Fibroblast of skin of back (primary cell): ENCODE data around the gene CASQ2.

ENCODE experiments used
- DNase-seq: peaks from one replicate; pipeline ENCODE4 v3.0.0-alpha.2; 2013

The CASQ2 gene

GRCh38 chr1:115658646-115659045 lies 109.9 kb downstream of the CASQ2 start:
- no peak for DNase-seq

DNA sequence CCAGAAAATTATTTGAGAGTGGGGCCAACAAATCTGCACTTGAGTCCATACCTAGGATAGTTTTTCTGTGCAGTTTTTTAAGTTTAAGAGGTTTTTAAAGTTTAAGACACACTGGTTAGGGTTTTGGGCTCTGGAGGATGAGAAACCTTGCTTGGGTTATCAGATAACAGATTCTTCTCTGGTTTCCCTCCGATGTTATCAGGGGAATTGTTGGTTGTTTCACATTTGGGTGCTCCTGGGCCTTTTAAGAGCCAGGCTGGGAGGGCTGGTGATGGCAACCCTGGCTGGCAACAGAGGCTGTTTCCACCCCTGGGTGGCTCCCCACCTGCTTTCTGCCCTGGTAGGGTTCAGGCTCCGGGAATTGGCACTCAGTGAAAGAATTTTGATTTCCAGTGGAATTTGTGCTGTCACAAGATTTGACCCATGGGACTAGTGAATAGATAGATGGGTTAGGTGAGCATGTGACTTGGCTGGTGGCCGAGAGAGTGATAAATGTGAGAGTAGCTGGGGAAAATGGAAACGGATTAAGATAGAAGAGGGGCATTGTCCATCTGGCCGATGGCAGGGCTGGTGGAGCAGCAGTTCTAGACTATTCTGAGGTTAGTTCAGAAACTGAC lies 111.9 kb downstream of the CASQ2 start:
- no peak for DNase-seq

- no peak for DNase-seq
Measured at GRCh38 chr1:115655916-115656315, 112.6 kb downstream of the CASQ2 start.

DNA sequence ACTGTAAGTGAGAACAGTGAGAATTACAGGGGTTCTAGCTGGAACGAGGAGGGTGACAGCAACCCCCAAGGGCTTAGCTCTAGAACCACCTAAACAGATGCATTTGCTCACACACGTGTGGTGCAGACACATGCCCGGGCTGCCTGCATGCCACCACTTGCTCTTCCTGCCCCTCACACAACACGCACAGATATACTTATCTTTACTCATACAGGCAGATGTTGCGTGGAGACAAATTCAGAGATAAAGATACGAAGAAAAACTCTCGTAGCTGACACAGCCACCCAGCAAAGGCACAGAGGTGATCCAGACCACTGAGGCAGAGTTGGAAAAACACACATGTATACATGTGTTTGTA lies 113.2 kb downstream of the CASQ2 start:
- DNase-seq, result no peak

DNA sequence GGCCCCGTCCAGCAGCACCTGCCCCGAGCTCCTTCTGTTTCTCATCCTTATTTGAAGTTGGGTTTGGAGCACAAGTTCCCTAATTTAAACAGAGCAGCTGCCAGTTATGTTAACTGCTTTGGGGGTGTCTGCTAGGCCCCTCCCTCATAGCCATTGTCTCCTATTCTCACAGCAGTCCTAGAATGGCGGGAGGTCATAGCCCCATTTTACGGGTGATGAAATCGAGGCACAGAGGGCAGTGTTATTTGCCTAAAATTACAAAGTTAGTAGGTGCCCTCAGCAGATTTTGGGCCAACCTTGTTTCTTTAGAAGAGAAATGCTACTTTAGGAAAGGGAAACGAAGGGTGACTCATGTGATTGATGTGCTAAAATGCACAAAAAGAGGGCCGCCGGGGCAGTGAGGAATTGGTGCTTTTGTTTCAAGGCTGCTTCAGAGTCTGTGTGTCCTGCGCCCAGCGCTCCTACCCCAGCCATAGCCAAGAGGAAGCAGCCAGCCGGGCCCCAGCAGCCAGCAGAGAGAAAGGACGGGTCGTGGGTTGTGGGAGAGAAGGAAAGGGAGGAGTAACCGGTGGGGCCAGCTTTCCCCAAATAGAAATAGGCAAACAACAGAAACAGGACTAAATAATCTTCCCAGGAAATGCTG lies 113.7 kb downstream of the CASQ2 start:
- no peak for DNase-seq

DNA sequence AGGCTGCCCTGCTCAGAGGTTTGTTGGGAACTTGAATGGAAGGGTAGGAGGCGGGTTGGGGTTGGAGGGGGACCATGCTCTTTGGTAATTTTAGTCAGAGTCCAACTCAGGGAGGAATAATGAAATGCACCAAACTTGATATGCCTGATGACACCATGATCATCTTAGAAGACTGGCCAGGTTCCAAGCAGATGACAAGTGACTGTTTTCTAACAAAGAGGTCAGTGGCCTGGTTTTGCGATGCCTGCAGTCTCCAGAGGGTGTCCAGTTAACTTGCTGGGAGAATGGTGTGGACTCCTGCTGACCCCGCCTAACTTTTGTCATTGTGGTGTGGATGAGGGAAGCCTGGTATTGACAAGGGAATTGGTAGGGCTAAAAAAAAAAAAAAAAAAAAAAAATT lies 114.4 kb downstream of the CASQ2 start:
- DNase-seq, result no peak

- no peak for DNase-seq
Measured at GRCh38 chr1:115652236-115652788, 116.2 kb downstream of the CASQ2 start.

DNA sequence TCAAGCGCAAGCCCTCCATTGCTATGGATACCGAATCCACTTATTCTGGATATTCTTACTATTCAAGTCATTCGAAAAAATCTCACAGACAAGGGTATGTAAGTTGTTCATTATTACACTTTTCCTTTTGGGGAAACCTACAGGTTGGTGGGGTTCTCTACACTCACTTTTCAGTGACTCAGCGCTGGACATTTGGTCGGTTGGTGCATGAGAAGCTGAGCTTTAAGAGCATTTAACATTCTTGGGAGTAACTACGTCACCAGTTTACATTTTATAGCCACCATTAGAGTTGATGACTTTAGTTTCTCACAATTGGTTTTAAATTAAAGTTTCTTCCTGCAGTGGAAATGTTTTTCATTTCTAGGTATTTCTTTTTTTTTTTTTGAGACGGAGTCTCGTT lies 117.1 kb downstream of the CASQ2 start:
- DNase-seq, result no peak

DNA sequence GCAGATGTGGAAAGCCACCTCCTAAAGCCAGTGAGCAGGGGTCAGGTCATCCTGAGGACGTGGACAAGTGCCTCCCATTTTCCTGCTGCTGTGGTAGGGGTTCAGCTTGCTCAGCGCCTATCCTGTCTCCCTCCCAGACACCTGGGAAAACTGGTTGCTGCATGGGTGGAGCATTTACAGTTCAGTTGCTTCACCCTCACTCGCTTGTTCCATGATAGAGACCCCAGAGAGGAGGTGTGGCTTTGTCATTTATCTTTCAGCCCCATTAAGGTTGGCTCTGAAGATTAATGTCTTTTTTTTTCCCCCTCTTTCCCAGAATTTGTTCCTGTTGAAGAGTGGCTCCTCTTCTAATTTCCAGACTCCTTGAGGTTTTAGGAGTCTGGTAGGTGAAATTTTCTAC lies 117.6 kb downstream of the CASQ2 start:
- no peak for DNase-seq
